ENCODE results near the gene COMMD6. TPM values are rescaled to one million over a fixed set of nuclear protein-coding genes. Genes with fewer than 3 reads are reported as not detected.

COMMD6 gene
- total and polyA plus RNA-seq, 2 experiments from 2014 or later, result 34.9 to 339 TPM

DNA sequence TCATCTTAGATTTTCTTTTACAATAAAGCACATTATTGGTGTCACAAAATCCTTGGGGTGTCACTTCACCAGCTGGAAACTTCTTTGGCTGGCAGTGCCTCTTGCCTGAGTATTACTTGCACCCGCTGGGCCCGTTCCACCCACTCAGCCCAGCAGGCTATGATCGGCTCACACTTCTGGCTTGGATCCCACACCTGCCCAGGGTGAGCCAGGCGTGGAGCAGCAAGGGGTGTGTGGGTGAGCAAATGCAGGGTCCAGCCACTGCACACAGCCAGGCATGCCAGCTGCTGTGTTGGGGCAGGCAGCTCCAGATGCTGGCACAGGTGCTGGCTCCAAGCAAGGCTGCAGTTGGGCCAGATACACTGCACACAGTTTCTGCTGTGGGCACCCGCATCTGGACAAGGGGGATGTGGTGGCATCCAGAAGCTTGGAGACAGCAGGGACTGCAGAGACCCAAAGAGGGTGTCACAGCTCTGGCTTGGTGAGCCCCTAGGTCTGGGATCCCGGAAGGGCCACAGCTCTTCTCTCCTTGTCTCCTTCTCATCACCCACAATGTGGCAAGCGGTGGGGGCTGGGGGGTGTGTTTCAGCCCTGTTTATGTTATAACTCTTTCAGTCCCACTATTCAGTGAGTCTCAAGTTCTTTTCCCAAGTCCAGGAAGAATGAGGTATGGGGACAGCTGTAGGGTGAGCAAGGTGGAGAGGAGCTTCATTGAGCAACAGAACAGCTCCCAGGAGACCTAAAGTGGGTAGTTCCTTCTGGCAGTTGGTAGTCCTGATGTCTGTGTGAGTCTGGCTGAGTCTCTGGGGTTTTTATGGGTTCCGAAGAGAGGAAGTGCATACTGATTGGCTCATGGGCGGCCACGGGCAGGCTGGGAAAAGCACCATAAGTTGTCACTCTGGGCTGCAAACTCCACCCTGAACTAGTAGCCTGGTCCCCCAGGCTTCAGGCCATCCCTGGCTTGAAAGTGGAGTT lies 30.3 kb downstream of the COMMD6 start:
- Histone ChIP-seq H2AFZ (no peak overlapping the region), H3K4me2 (no peak overlapping the region)

More for the DNA sequence above, 30.3 kb downstream of the COMMD6 start:
- Histone ChIP-seq H3K79me2 (replicated peaks; ENCODE audit: insufficient read depth) (no peaks in the 10 kb centered on the region), H3K4me3 (no peak overlapping the region), H3K36me3 (ENCODE audit: insufficient read depth) (no peaks in the 10 kb centered on the region), H4K20me1 (replicated peaks; ENCODE audit: insufficient read depth) (no peaks in the 10 kb centered on the region), H3K27me3 (ENCODE audit: insufficient read depth) (no peaks in the 10 kb centered on the region), H3K9me2 (ENCODE audit: insufficient read depth) (no peaks in the 10 kb centered on the region), H3K27ac (ENCODE audit: low read depth) (no peak overlapping the region), H3F3A (replicated peaks; ENCODE audit: low read depth) (no peaks in the 10 kb centered on the region), H3K4me1 (ENCODE audit: insufficient read depth) (no peaks in the 10 kb centered on the region)
- Mint-ChIP-seq H3K4me3 (no peak overlapping the region), H3K27me3 (ENCODE audit: insufficient read depth, low read depth, poor library complexity) (no peaks in the 10 kb centered on the region), H3K27ac (no peak overlapping the region), H3K36me3 (ENCODE audit: low read depth) (no peaks in the 10 kb centered on the region), H3K9me3 (no peaks in the 10 kb centered on the region), H3K4me1 (no peaks in the 10 kb centered on the region)
- no peak for DNase-seq (ENCODE audit: low spot score)
- ATAC-seq, result no peak
- TF ChIP-seq, protein P1, sequence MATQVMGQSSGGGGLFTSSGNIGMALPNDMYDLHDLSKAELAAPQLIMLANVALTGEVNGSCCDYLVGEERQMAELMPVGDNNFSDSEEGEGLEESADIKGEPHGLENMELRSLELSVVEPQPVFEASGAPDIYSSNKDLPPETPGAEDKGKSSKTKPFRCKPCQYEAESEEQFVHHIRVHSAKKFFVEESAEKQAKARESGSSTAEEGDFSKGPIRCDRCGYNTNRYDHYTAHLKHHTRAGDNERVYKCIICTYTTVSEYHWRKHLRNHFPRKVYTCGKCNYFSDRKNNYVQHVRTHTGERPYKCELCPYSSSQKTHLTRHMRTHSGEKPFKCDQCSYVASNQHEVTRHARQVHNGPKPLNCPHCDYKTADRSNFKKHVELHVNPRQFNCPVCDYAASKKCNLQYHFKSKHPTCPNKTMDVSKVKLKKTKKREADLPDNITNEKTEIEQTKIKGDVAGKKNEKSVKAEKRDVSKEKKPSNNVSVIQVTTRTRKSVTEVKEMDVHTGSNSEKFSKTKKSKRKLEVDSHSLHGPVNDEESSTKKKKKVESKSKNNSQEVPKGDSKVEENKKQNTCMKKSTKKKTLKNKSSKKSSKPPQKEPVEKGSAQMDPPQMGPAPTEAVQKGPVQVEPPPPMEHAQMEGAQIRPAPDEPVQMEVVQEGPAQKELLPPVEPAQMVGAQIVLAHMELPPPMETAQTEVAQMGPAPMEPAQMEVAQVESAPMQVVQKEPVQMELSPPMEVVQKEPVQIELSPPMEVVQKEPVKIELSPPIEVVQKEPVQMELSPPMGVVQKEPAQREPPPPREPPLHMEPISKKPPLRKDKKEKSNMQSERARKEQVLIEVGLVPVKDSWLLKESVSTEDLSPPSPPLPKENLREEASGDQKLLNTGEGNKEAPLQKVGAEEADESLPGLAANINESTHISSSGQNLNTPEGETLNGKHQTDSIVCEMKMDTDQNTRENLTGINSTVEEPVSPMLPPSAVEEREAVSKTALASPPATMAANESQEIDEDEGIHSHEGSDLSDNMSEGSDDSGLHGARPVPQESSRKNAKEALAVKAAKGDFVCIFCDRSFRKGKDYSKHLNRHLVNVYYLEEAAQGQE (IDR thresholded peaks at IDR 0.05; ENCODE audit: unreplicated experiment), result no peak
- TF ChIP-seq CREB1 (CRISPR knock-in tag; IDR thresholded peaks at IDR 0.05; ENCODE audit: low read depth) (no peak), JUNB (IDR thresholded peaks at IDR 0.05; ENCODE audit: unreplicated experiment) (no peak), ZNF331 (CRISPR knock-in tag; IDR thresholded peaks at IDR 0.05; ENCODE audit: low read depth) (no peak), EZH2phosphoT487 (IDR thresholded peaks at IDR 0.05; ENCODE audit: unreplicated experiment) (no peak), NANOG (IDR thresholded peaks at IDR 0.05; ENCODE audit: borderline replicate concordance) (no peak), EZH2 (IDR thresholded peaks at IDR 0.05; ENCODE audit: low read depth, unreplicated experiment) (no peak), ZNF114 (CRISPR knock-in tag; IDR thresholded peaks at IDR 0.05) (no peak), STAT1 (IDR thresholded peaks at IDR 0.05; ENCODE audit: unreplicated experiment) (no peak)
- TF ChIP-seq, protein P2, sequence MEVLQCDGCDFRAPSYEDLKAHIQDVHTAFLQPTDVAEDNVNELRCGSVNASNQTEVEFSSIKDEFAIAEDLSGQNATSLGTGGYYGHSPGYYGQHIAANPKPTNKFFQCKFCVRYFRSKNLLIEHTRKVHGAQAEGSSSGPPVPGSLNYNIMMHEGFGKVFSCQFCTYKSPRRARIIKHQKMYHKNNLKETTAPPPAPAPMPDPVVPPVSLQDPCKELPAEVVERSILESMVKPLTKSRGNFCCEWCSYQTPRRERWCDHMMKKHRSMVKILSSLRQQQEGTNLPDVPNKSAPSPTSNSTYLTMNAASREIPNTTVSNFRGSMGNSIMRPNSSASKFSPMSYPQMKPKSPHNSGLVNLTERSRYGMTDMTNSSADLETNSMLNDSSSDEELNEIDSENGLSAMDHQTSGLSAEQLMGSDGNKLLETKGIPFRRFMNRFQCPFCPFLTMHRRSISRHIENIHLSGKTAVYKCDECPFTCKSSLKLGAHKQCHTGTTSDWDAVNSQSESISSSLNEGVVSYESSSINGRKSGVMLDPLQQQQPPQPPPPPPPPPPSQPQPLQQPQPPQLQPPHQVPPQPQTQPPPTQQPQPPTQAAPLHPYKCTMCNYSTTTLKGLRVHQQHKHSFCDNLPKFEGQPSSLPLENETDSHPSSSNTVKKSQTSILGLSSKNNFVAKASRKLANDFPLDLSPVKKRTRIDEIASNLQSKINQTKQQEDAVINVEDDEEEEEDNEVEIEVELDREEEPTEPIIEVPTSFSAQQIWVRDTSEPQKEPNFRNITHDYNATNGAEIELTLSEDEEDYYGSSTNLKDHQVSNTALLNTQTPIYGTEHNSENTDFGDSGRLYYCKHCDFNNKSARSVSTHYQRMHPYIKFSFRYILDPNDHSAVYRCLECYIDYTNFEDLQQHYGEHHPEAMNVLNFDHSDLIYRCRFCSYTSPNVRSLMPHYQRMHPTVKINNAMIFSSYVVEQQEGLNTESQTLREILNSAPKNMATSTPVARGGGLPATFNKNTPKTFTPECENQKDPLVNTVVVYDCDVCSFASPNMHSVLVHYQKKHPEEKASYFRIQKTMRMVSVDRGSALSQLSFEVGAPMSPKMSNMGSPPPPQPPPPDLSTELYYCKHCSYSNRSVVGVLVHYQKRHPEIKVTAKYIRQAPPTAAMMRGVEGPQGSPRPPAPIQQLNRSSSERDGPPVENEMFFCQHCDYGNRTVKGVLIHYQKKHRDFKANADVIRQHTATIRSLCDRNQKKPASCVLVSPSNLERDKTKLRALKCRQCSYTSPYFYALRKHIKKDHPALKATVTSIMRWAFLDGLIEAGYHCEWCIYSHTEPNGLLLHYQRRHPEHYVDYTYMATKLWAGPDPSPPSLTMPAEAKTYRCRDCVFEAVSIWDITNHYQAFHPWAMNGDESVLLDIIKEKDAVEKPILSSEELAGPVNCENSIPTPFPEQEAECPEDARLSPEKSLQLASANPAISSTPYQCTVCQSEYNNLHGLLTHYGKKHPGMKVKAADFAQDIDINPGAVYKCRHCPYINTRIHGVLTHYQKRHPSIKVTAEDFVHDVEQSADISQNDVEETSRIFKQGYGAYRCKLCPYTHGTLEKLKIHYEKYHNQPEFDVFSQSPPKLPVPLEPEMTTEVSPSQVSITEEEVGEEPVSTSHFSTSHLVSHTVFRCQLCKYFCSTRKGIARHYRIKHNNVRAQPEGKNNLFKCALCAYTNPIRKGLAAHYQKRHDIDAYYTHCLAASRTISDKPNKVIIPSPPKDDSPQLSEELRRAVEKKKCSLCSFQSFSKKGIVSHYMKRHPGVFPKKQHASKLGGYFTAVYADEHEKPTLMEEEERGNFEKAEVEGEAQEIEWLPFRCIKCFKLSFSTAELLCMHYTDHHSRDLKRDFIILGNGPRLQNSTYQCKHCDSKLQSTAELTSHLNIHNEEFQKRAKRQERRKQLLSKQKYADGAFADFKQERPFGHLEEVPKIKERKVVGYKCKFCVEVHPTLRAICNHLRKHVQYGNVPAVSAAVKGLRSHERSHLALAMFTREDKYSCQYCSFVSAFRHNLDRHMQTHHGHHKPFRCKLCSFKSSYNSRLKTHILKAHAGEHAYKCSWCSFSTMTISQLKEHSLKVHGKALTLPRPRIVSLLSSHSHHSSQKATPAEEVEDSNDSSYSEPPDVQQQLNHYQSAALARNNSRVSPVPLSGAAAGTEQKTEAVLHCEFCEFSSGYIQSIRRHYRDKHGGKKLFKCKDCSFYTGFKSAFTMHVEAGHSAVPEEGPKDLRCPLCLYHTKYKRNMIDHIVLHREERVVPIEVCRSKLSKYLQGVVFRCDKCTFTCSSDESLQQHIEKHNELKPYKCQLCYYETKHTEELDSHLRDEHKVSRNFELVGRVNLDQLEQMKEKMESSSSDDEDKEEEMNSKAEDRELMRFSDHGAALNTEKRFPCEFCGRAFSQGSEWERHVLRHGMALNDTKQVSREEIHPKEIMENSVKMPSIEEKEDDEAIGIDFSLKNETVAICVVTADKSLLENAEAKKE (CRISPR knock-in tag; IDR thresholded peaks at IDR 0.05), result no peak
- TF ChIP-seq, protein P3, sequence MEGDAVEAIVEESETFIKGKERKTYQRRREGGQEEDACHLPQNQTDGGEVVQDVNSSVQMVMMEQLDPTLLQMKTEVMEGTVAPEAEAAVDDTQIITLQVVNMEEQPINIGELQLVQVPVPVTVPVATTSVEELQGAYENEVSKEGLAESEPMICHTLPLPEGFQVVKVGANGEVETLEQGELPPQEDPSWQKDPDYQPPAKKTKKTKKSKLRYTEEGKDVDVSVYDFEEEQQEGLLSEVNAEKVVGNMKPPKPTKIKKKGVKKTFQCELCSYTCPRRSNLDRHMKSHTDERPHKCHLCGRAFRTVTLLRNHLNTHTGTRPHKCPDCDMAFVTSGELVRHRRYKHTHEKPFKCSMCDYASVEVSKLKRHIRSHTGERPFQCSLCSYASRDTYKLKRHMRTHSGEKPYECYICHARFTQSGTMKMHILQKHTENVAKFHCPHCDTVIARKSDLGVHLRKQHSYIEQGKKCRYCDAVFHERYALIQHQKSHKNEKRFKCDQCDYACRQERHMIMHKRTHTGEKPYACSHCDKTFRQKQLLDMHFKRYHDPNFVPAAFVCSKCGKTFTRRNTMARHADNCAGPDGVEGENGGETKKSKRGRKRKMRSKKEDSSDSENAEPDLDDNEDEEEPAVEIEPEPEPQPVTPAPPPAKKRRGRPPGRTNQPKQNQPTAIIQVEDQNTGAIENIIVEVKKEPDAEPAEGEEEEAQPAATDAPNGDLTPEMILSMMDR (conservative IDR thresholded peaks at IDR 0.05; ENCODE audit: low read depth in 2 of 2), result no peak
- TF ChIP-seq, protein P4, sequence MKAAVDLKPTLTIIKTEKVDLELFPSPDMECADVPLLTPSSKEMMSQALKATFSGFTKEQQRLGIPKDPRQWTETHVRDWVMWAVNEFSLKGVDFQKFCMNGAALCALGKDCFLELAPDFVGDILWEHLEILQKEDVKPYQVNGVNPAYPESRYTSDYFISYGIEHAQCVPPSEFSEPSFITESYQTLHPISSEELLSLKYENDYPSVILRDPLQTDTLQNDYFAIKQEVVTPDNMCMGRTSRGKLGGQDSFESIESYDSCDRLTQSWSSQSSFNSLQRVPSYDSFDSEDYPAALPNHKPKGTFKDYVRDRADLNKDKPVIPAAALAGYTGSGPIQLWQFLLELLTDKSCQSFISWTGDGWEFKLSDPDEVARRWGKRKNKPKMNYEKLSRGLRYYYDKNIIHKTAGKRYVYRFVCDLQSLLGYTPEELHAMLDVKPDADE (IDR thresholded peaks at IDR 0.05), result no peak
